PC-3 (cell line): ENCODE measurements around the gene ACAD8. TPM values are rescaled to one million over a fixed set of nuclear protein-coding genes. Genes with fewer than 3 reads are reported as not detected.

Source experiments
- ATAC-seq: fragments of 200-7000 bp; cut with Tn5 transposase; 2 replicates; pipeline ENCODE4 v1.9.1; 2020; ENCODE audit warnings: mild to moderate bottlenecking, moderate library complexity
- BruUV-seq: library from RNA; stranded (reverse); fragments of 400-500 nt; replicated peaks from 2 replicates; lab custom pipeline; 2021; lab: Mats Ljungman, UMichigan
- CTCF ChIA-PET: fragments of 300-600 bp; sonication (Branson Sonifier 250); formaldehyde crosslinking; loops from one replicate; lab custom pipeline; 2022; ENCODE audit warnings: antibody characterized with exemption; lab: Charles Lee
- POLR2A ChIA-PET: fragments of 300-600 bp; sonication (Branson Sonifier 250); formaldehyde crosslinking; loops from one replicate; lab custom pipeline; 2022; ENCODE audit warnings: antibody characterized with exemption; ENCODE audit not compliant: unreplicated experiment; lab: Charles Lee
- DNase-seq: peaks from one replicate; pipeline ENCODE4 v3.0.0-alpha.2; 2015
- H2AFZ ChIP-seq: fragments of 300-600 bp; sonication (generic); 2 replicates; pipeline ENCODE4 v1.6.0; 2016; ENCODE audit warnings: antibody characterized with exemption, low read length
- H3F3A ChIP-seq: fragments of 300-600 bp; sonication (generic); one replicate; pipeline ENCODE4 v1.6.0; 2017; ENCODE audit warnings: antibody characterized with exemption, low read length, control low read depth, mild to moderate bottlenecking; ENCODE audit not compliant: unreplicated experiment
- H3K27ac ChIP-seq: fragments of 300-600 bp; sonication (generic); 2 replicates; pipeline ENCODE4 v1.5.1; 2016; ENCODE audit warnings: mild to moderate bottlenecking, low read length
- H3K27me3 ChIP-seq: fragments of 300-600 bp; sonication (generic); 2 replicates; pipeline ENCODE4 v1.6.1; 2016; ENCODE audit warnings: low read length, mixed read lengths
- H3K36me3 ChIP-seq: fragments of 300-600 bp; sonication (generic); 2 replicates; pipeline ENCODE4 v1.6.1; 2016; ENCODE audit warnings: low read depth, mixed run types, low read length, mixed read lengths
- H3K4me1 ChIP-seq: fragments of 300-600 bp; sonication (generic); 2 replicates; pipeline ENCODE4 v1.5.1; 2016; ENCODE audit warnings: low read length; ENCODE audit not compliant: insufficient read depth
- H3K4me2 ChIP-seq: fragments of 300-600 bp; sonication (generic); 2 replicates; pipeline ENCODE4 v1.6.0; 2016; ENCODE audit warnings: low read length
- H3K4me3 ChIP-seq: fragments of 300-600 bp; sonication (generic); 2 replicates; pipeline ENCODE4 v1.5.1; 2016; ENCODE audit warnings: mild to moderate bottlenecking, low read length, mixed read lengths
- H3K79me2 ChIP-seq: fragments of 300-600 bp; sonication (generic); 2 replicates; pipeline ENCODE4 v1.6.1; 2017; ENCODE audit warnings: low read length, mixed read lengths
- H3K9ac ChIP-seq: fragments of 300-600 bp; sonication (generic); 2 replicates; pipeline ENCODE4 v1.6.0; 2016; ENCODE audit warnings: mild to moderate bottlenecking, low read length
- H3K9me2 ChIP-seq: fragments of 300-600 bp; sonication (generic); replicated peaks from 2 replicates; pipeline ENCODE4 v1.6.1; 2016; ENCODE audit warnings: mixed run types, low read length, mixed read lengths
- H3K9me3 ChIP-seq: fragments of 300-600 bp; sonication (generic); 2 replicates; pipeline ENCODE4 v1.6.1; 2016; ENCODE audit warnings: low read length, mixed read lengths
- H4K20me1 ChIP-seq: fragments of 300-600 bp; sonication (generic); 2 replicates; pipeline ENCODE4 v1.6.1; 2016; ENCODE audit warnings: low read length, mixed read lengths
- CTCF ChIP-seq: fragments of 300-600 bp; sonication (generic); conservative IDR thresholded peaks from 2 replicates; pipeline ENCODE4 v1.5.1; 2017; ENCODE audit warnings: antibody characterized with exemption, low read depth, mild to moderate bottlenecking, low read length
- EZH2 ChIP-seq: fragments of 300-600 bp; sonication (generic); IDR thresholded peaks from one replicate; pipeline ENCODE4 v1.6.1; 2017; ENCODE audit warnings: antibody characterized with exemption, mild to moderate bottlenecking, low read length; ENCODE audit not compliant: unreplicated experiment
- EZH2phosphoT487 ChIP-seq: fragments of 300-600 bp; sonication (generic); IDR thresholded peaks from 2 replicates; pipeline ENCODE4 v1.6.1; 2018; ENCODE audit warnings: mild to moderate bottlenecking, antibody characterized with exemption, low read length, borderline replicate concordance
- intact Hi-C: fragments of 100-400 bp; cut with micrococcal nuclease; formaldehyde crosslinking; loops from 2 replicates; pipeline ENCODE4 v1.9.0; 2023
- total RNA-seq: library from RNA; depleted of rRNA; stranded (reverse); fragments of >200 nt; gene quantifications from 2 replicates; pipeline ENCODE4 v1.2.3, GENCODE V29; 2014

The ACAD8 gene
- total RNA-seq, 1 experiment from 2014 or later = 22.6 TPM

- H3K27ac ChIP-seq = no peak overlapping the region
- no peaks in the 10 kb centered on the region for H3K79me2 ChIP-seq
- H3K4me1 ChIP-seq = no peaks in the 10 kb centered on the region
- ChIA-PET CTCF (no interaction called here), POLR2A (no interaction called here)
- intact Hi-C loops = no loop called here
- no peak for DNase-seq
- no peak overlapping the region for H3K4me2 ChIP-seq
- no peaks in the 10 kb centered on the region for H3K36me3 ChIP-seq
- no peaks in the 10 kb centered on the region for H3F3A ChIP-seq
- peaks cover 44% of the 10 kb centered on the region for H3K27me3 ChIP-seq
- no TSS peak for BruUV-seq
- no peaks in the 10 kb centered on the region for H3K9me2 ChIP-seq
- ATAC-seq = no peak
- no peak overlapping the region for H2AFZ ChIP-seq
- TF ChIP-seq EZH2 (no peak), CTCF (no peak), EZH2phosphoT487 (no peak)
- H4K20me1 ChIP-seq = no peaks in the 10 kb centered on the region
- no peaks in the 10 kb centered on the region for H3K9me3 ChIP-seq
- no peak overlapping the region for H3K4me3 ChIP-seq
- H3K9ac ChIP-seq = no peak overlapping the region
These were observed 36.4 kb downstream of the ACAD8 start for GRCh38 chr11:134289789-134290188.

- POLR2A ChIA-PET = no interaction called here
- Histone ChIP-seq H3K4me1 (no peaks in the 10 kb centered on the region), H3K27ac (no peak overlapping the region), H3K36me3 (no peaks in the 10 kb centered on the region), H2AFZ (no peak overlapping the region), H4K20me1 (no peaks in the 10 kb centered on the region), H3K9me3 (no peaks in the 10 kb centered on the region), H3K27me3 (peaks cover 52% of the 10 kb centered on the region), H3F3A (no peaks in the 10 kb centered on the region), H3K79me2 (no peaks in the 10 kb centered on the region), H3K4me2 (no peak overlapping the region), H3K9me2 (no peaks in the 10 kb centered on the region), H3K9ac (no peak overlapping the region), H3K4me3 (no peak overlapping the region)
- CTCF ChIA-PET = no interaction called here
- BruUV-seq = no TSS peak
- ATAC-seq (no peak), DNase-seq (no peak)
- intact Hi-C loops = no loop called here
- no peak for TF ChIP-seq EZH2
- TF ChIP-seq CTCF = no peak
- no peak for TF ChIP-seq EZH2phosphoT487
These were observed 37.3 kb downstream of the ACAD8 start for GRCh38 chr11:134290646-134291045.

- POLR2A ChIA-PET = no interaction called here
These were observed 37.8 kb downstream of the ACAD8 start for GRCh38 chr11:134291196-134291595.

More at GRCh38 chr11:134291196-134291595, 37.8 kb downstream of the ACAD8 start:
- BruUV-seq = no TSS peak
- Histone ChIP-seq H3F3A (no peaks in the 10 kb centered on the region), H3K27me3 (peaks cover 52% of the 10 kb centered on the region), H3K36me3 (no peaks in the 10 kb centered on the region), H3K9me3 (no peaks in the 10 kb centered on the region), H3K4me3 (no peak overlapping the region), H3K9ac (no peak overlapping the region), H3K79me2 (no peaks in the 10 kb centered on the region), H3K4me1 (no peaks in the 10 kb centered on the region), H2AFZ (no peak overlapping the region), H3K4me2 (no peak overlapping the region), H4K20me1 (no peaks in the 10 kb centered on the region), H3K27ac (no peak overlapping the region), H3K9me2 (no peaks in the 10 kb centered on the region)
- CTCF ChIA-PET = no interaction called here
- TF ChIP-seq EZH2 = no peak
- no peak for TF ChIP-seq CTCF
- no peak for TF ChIP-seq EZH2phosphoT487
- no peak for ATAC-seq
- intact Hi-C loops = no loop called here
- no peak for DNase-seq
